CD14-positive monocyte (primary cell): ENCODE measurements around the gene NOTCH4. TPM values are rescaled to one million over a fixed set of nuclear protein-coding genes. Genes with fewer than 3 reads are reported as not detected.

Source experiments
- DNase-seq, 3 donors: peaks; one replicate each; pipeline ENCODE4 v3.0.0-alpha.2; 2011 to 2022
- H2AFZ ChIP-seq: 2 replicates; pipeline ENCODE4 v1.6.0; 2012; ENCODE audit warnings: mild to moderate bottlenecking, low read depth, low read length, inconsistent platforms; ENCODE audit not compliant: insufficient read depth, poor library complexity, severe bottlenecking
- H3K27ac ChIP-seq, 2 donors: 1 replicate in 1 of 2; 2 replicates in 1 of 2; pipeline ENCODE4 v1.5.1; 2012 to 2013; ENCODE audit warnings: low read length in 2 of 2, control low read depth in 1 of 2, inconsistent platforms in 1 of 2, low read depth in 1 of 2, mild to moderate bottlenecking in 1 of 2
- H3K27me3 ChIP-seq, 2 donors: one replicate each; pipeline versions ENCODE4 v1.6.0 to v1.6.1; 2011 to 2013; ENCODE audit warnings: low read length in 2 of 2; ENCODE audit not compliant: control insufficient read depth in 2 of 2, insufficient read depth in 2 of 2
- H3K36me3 ChIP-seq, 2 donors: replicated peaks in 1 of 2; 1 replicate in 1 of 2; 2 replicates in 1 of 2; pipeline versions ENCODE4 v1.5.1 to v1.6.1; 2012 to 2013; ENCODE audit warnings: low read length in 2 of 2, control low read depth in 1 of 2, inconsistent platforms in 1 of 2, mild to moderate bottlenecking in 1 of 2; ENCODE audit not compliant: insufficient read depth in 2 of 2, control insufficient read depth in 1 of 2
- H3K4me1 ChIP-seq, 2 donors: 1 replicate in 1 of 2; 2 replicates in 1 of 2; pipeline versions ENCODE4 v1.5.1 to v1.6.1; 2012 to 2013; ENCODE audit warnings: low read length in 2 of 2, control low read depth in 1 of 2, inconsistent platforms in 1 of 2, mild to moderate bottlenecking in 1 of 2, moderate library complexity in 1 of 2; ENCODE audit not compliant: insufficient read depth in 2 of 2, control insufficient read depth in 1 of 2
- H3K4me2 ChIP-seq: replicated peaks from 2 replicates; pipeline ENCODE3; 2012; ENCODE audit warnings: low read length, moderate library complexity, mild to moderate bottlenecking; ENCODE audit not compliant: poor library complexity, severe bottlenecking; ENCODE audit errors: extremely low read depth
- H3K4me3 ChIP-seq, 3 experiments: fragments of 200-600 bp in 1 of 3; sonication (generic) in 1 of 3; replicated peaks in 1 of 3; 1 replicate in 2 of 3; 2 replicates in 1 of 3; pipeline ENCODE4 v1.5.1; 2011 to 2013; ENCODE audit warnings: low read length in 3 of 3, mild to moderate bottlenecking in 3 of 3, control low read depth in 2 of 3, low read depth in 2 of 3, inconsistent platforms in 1 of 3, moderate library complexity in 1 of 3
- H3K79me2 ChIP-seq: 2 replicates; pipeline ENCODE4 v1.6.0; 2012; ENCODE audit warnings: mild to moderate bottlenecking, control low read depth, inconsistent platforms, low read length, moderate library complexity; ENCODE audit not compliant: insufficient read depth
- H3K9ac ChIP-seq: 2 replicates; pipeline ENCODE4 v1.6.0; 2017; ENCODE audit warnings: low read length, mild to moderate bottlenecking; ENCODE audit not compliant: insufficient read depth, poor library complexity, severe bottlenecking
- H3K9me3 ChIP-seq, 2 donors: replicated peaks in 1 of 2; 1 replicate in 1 of 2; 2 replicates in 1 of 2; pipeline versions ENCODE4 v1.5.1 to v1.6.1; 2012 to 2013; ENCODE audit warnings: low read length in 2 of 2, control low read depth in 1 of 2; ENCODE audit not compliant: control insufficient read depth in 1 of 2, insufficient read depth in 1 of 2
- H4K20me1 ChIP-seq: 2 replicates; pipeline ENCODE4 v1.6.0; 2012; ENCODE audit warnings: mild to moderate bottlenecking, low read length, control low read depth, moderate library complexity; ENCODE audit not compliant: insufficient read depth
- H3K27ac Mint-ChIP-seq, 7 donors: one replicate each; pipeline ENCODE4 v1.8.0; 2020; ENCODE audit warnings: mild to moderate bottlenecking in 7 of 7, mixed read lengths in 7 of 7, moderate library complexity in 6 of 7, inconsistent platforms in 2 of 7
- H3K27me3 Mint-ChIP-seq, 3 donors: one replicate each; pipeline ENCODE4 v1.8.0; 2021 to 2022; ENCODE audit warnings: low read depth in 3 of 3, mild to moderate bottlenecking in 3 of 3, mixed read lengths in 3 of 3, moderate library complexity in 3 of 3, inconsistent platforms in 1 of 3
- H3K36me3 Mint-ChIP-seq, 2 donors: one replicate each; pipeline ENCODE4 v1.8.0; 2020; ENCODE audit warnings: mixed read lengths in 2 of 2, inconsistent platforms in 1 of 2, mild to moderate bottlenecking in 1 of 2
- H3K4me1 Mint-ChIP-seq: one replicate; pipeline ENCODE4 v1.8.0; 2020; ENCODE audit warnings: mild to moderate bottlenecking, mixed read lengths
- H3K4me3 Mint-ChIP-seq, 2 donors: one replicate each; pipeline ENCODE4 v1.8.0; 2020; ENCODE audit warnings: mild to moderate bottlenecking in 2 of 2, mixed read lengths in 2 of 2, moderate library complexity in 1 of 2
- H3K9me3 Mint-ChIP-seq, 7 donors: one replicate each; pipeline ENCODE4 v1.8.0; 2020 to 2022; ENCODE audit warnings: mixed read lengths in 7 of 7, mild to moderate bottlenecking in 6 of 7, moderate library complexity in 6 of 7, inconsistent platforms in 2 of 7
- WGBS: methylation state at CpG from one replicate; pipeline ENCODE4 v1.1.5; 2013; ENCODE audit warnings: missing lambda C conversion rate; ENCODE audit not compliant: insufficient coverage; 5-methylcytosine and 5-hydroxymethylcytosine counted together
- intact Hi-C, 2 donors: fragments of 100-400 bp; cut with micrococcal nuclease; formaldehyde crosslinking; loops; one replicate each; pipeline versions ENCODE4 v1.15.0 to v1.15.1; 2023
- polyA plus RNA-seq, 3 donors: library from polyadenylated mRNA; depleted of rRNA in 1 of 3; unstranded in 2 of 3; stranded (reverse) in 1 of 3; fragments of 300-500 nt in 2 of 3; fragments of >200 nt in 1 of 3; fragmentation: Illumina TruSeq in 2 of 3; gene quantifications; 1 replicate in 2 of 3; 2 replicates in 1 of 3; pipeline ENCODE4 v1.2.3, GENCODE V29; 2012 to 2021
- TF ChIP-seq, protein P1 (sequence below): fragments of 200-600 bp; IDR thresholded peaks from one replicate; pipeline ENCODE4 v1.8.0; 2022; ENCODE audit warnings: antibody characterized with exemption, mild to moderate bottlenecking

The NOTCH4 gene
- polyA plus RNA-seq, 3 donors: 5.2 to 8.1 (median 6.1) TPM

DNA sequence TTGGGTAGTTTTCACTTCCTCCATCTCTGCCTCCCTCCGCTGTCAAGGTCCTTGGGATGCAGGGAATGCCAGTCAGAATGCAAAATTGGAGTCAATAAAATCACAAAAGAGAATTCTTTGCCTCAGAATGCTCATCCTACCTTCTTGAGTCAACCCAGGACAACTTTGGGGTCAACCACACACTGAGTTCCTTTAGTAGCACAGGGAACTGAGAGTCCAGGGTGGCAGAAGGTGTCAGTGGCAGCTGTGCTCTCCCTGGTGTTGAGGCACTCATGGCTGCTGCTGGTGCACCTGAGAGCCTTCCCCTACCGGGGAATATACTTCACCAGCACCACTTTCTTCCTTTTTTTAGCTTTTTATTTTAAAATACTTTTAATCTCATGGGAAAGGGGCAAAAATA, 829 bp upstream of the NOTCH4 start:
- Histone ChIP-seq H3K4me3 (no peak overlapping the region), H3K79me2 (no peaks in the 10 kb centered on the region), H2AFZ (no peak overlapping the region), H3K4me1 (peaks cover 7 to 10% of the 10 kb centered on the region in 2 donors), H3K4me2 (no peak overlapping the region), H3K27me3 (no peaks in the 10 kb centered on the region), H3K9me3 (no peaks in the 10 kb centered on the region), H4K20me1 (no peaks in the 10 kb centered on the region), H3K36me3 (no peaks in the 10 kb centered on the region), H3K27ac (no peak overlapping the region), H3K9ac (no peak overlapping the region)
- TF ChIP-seq, protein P1, sequence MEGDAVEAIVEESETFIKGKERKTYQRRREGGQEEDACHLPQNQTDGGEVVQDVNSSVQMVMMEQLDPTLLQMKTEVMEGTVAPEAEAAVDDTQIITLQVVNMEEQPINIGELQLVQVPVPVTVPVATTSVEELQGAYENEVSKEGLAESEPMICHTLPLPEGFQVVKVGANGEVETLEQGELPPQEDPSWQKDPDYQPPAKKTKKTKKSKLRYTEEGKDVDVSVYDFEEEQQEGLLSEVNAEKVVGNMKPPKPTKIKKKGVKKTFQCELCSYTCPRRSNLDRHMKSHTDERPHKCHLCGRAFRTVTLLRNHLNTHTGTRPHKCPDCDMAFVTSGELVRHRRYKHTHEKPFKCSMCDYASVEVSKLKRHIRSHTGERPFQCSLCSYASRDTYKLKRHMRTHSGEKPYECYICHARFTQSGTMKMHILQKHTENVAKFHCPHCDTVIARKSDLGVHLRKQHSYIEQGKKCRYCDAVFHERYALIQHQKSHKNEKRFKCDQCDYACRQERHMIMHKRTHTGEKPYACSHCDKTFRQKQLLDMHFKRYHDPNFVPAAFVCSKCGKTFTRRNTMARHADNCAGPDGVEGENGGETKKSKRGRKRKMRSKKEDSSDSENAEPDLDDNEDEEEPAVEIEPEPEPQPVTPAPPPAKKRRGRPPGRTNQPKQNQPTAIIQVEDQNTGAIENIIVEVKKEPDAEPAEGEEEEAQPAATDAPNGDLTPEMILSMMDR: no peak
- Mint-ChIP-seq H3K27me3 (peaks cover 0 to 3% (median 0%) of the 10 kb centered on the region in 3 donors), H3K36me3 (no peaks in the 10 kb centered on the region), H3K9me3 (no peaks in the 10 kb centered on the region), H3K27ac (peak overlapping the region in 1 of 7 donors; percentile 6), H3K4me3 (no peak overlapping the region), H3K4me1 (peaks cover 15% of the 10 kb centered on the region)
- intact Hi-C loops: no loop called here
- 83% methylated on average over 1 of the region's 2 CpGs for WGBS
- DNase-seq: no peak

DNA sequence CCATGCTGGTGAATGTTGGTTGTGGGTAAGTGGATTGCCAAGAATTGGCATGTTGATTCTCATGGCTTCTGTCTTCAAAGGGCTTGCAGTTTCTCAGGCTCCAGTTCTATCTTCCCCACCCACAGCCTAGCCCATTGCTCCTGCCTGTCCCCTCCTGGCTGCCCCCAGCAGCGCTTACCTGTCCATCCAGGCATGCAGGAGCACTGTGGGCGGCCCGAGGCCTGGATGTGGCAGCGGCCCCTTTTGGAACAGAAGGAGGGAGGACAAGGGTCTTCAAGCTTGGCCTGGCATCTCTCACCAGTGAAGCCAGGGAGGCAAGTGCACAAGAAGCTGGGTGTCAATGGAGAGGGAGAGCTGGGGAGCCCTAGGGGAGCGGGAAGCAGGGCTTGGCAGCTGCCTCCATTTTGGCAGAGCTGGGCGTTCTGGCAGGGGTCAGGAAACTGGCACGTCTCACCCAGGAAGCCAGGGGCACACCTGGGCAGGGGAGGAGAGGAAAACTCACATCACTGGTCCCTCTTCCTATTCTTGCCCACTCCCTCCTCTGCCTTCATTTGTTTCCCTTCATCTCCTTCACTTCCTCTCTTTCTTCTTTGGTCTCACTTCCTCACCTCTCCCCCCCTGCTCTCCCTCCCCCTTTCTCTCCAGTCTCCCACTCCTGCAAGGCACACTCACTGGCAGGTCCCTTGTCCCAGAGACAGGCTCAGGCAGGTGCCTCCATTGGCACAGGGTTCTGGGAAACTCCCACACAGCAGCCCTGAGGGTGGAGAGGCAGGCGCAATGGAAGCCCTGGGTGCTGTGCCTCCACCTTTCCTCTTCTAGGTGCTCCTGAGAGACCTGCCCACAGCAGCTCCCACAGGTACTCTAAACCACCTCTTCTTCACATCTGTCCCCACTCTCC, 1.3 kb downstream of the NOTCH4 start:
- H3K4me1 Mint-ChIP-seq: peaks cover 15% of the 10 kb centered on the region
- Histone ChIP-seq H3K36me3 (no peaks in the 10 kb centered on the region), H3K27me3 (no peaks in the 10 kb centered on the region), H3K4me1 (peaks cover 7 to 10% of the 10 kb centered on the region in 2 donors), H3K9ac (no peak overlapping the region), H4K20me1 (no peaks in the 10 kb centered on the region), H2AFZ (no peak overlapping the region), H3K9me3 (no peaks in the 10 kb centered on the region), H3K4me3 (no peak overlapping the region), H3K79me2 (no peaks in the 10 kb centered on the region), H3K4me2 (no peak overlapping the region), H3K27ac (no peak overlapping the region)
- peak overlapping the region in 2 of 7 donors; percentile 32 to 57 for H3K27ac Mint-ChIP-seq
- 100% methylated on average over 4 of the region's 8 CpGs for WGBS
- TF ChIP-seq, protein P1: no peak
- peaks cover 0 to 6% (median 1%) of the 10 kb centered on the region in 3 donors for H3K27me3 Mint-ChIP-seq
- DNase-seq: no peak
- no peak overlapping the region for H3K4me3 Mint-ChIP-seq
- intact Hi-C loops: no loop called here
- H3K36me3 Mint-ChIP-seq: no peaks in the 10 kb centered on the region
- H3K9me3 Mint-ChIP-seq: no peaks in the 10 kb centered on the region
